Astrocyte of the spinal cord (primary cell): Measurements from ENCODE around the gene CAVIN2.

ENCODE experiments used
- DNase-seq: peaks from one replicate; pipeline ENCODE4 v3.0.0; 2011; ENCODE audit warnings: low read depth, low spot score
- H3K4me3 ChIP-seq: 2 replicates; pipeline ENCODE4 v1.5.1; 2011; ENCODE audit warnings: low read depth, mild to moderate bottlenecking, low read length, moderate library complexity
- in situ Hi-C: cut with HindIII; loops from 2 replicates; pipeline ENCODE4 v1.10.0; 2017; ENCODE audit warnings: low sequenced_read_pairs
- TF ChIP-seq, protein P1 (sequence below): IDR thresholded peaks from 2 replicates; pipeline ENCODE4 v1.5.1; 2012; ENCODE audit warnings: low read depth, mild to moderate bottlenecking, low read length, inconsistent platforms

Gene CAVIN2, protein sequence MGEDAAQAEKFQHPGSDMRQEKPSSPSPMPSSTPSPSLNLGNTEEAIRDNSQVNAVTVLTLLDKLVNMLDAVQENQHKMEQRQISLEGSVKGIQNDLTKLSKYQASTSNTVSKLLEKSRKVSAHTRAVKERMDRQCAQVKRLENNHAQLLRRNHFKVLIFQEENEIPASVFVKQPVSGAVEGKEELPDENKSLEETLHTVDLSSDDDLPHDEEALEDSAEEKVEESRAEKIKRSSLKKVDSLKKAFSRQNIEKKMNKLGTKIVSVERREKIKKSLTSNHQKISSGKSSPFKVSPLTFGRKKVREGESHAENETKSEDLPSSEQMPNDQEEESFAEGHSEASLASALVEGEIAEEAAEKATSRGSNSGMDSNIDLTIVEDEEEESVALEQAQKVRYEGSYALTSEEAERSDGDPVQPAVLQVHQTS

DNA sequence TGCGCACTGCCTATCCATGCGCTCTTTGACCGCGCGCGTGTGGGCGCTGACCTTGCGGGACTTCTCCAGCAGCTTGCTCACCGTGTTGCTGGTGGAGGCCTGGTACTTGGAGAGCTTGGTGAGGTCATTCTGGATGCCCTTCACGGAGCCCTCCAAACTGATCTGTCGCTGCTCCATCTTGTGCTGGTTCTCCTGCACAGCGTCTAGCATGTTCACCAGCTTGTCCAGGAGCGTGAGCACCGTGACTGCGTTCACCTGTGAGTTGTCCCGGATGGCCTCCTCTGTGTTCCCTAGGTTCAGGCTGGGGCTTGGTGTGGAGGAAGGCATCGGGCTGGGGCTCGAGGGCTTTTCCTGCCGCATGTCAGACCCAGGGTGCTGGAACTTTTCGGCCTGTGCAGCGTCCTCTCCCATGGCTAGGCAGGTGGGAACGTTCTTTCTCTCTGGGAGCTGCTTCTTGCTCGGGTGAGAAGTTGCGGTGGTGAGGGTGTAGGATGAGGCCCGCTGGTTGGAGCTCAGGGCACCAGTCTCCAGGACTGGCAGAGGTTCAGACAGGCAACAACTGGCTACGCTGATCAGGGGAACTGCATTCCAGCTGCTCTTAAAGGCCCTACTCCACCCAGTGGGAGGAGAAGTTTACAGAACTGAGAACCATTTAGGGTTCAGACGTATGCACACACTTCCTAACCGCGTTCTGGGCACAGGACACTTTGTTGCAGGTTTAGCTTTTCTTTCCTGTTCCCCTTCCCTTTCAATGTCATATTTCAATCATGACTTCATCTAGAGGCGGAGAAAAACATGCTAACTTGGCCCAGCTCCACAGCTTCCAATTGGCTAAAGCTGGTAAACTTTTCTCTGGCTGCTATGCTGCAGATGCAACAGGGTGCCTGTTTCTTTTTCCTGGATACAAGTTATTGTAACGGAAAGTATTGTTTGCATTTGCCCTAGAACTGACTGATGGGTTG lies at the start of gene CAVIN2:
CAVIN2 (minus strand) TSS at position 574 of the 962 bp plus-strand sequence; CDS start at position 411, 163 bp downstream.
- peak; percentile 91 for DNase-seq
- in situ Hi-C loops: no loop called here
- peak within 1 kb of the TSS; percentile 48 for H3K4me3 ChIP-seq
- TF ChIP-seq, protein P1, sequence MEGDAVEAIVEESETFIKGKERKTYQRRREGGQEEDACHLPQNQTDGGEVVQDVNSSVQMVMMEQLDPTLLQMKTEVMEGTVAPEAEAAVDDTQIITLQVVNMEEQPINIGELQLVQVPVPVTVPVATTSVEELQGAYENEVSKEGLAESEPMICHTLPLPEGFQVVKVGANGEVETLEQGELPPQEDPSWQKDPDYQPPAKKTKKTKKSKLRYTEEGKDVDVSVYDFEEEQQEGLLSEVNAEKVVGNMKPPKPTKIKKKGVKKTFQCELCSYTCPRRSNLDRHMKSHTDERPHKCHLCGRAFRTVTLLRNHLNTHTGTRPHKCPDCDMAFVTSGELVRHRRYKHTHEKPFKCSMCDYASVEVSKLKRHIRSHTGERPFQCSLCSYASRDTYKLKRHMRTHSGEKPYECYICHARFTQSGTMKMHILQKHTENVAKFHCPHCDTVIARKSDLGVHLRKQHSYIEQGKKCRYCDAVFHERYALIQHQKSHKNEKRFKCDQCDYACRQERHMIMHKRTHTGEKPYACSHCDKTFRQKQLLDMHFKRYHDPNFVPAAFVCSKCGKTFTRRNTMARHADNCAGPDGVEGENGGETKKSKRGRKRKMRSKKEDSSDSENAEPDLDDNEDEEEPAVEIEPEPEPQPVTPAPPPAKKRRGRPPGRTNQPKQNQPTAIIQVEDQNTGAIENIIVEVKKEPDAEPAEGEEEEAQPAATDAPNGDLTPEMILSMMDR: no peak

DNA sequence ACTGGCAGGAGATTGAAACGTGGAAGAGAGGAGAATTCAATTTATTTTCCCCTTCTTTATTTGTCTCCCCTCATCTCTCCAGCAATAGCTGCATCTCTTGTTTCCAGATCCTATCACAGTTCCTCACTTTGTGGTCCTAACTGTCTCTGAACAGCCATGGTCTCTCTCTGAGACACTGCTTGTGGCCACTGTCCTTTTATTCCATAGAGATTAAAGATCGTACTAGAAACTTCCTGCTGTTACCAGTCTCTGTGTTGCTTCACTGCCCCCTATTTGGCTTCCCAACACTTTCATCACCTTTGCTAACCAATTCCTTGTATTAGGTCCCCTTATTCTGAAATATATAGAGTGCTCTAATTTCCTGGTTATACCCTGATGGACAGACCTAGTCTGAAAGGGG lies 48.9 kb upstream of the CAVIN2 start:
- no peak overlapping the region for H3K4me3 ChIP-seq
- in situ Hi-C loops: no loop called here
- no peak for DNase-seq
- TF ChIP-seq, protein P1: no peak

DNA sequence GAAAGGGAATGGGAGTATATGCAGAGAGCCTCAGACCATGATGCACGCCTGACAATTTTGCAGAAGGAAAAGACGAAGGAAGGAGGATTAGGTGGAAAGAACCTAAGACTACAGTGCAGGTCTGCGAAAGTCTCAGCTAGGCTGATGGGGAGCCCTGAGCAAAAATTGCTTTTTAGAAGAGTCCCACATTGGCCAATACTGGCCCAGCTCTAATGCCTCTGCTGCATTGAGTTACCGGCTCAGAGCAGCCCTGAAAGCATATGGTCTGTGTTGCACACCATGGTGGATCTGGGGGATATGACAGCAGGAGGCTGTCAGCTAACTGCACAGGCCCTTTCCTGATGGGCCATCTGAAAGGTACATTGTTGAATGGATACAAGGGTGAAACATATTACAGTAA lies 48.3 kb upstream of the CAVIN2 start:
- DNase-seq: no peak
- in situ Hi-C loops: no loop called here
- TF ChIP-seq, protein P1: no peak
- no peak overlapping the region for H3K4me3 ChIP-seq

DNA sequence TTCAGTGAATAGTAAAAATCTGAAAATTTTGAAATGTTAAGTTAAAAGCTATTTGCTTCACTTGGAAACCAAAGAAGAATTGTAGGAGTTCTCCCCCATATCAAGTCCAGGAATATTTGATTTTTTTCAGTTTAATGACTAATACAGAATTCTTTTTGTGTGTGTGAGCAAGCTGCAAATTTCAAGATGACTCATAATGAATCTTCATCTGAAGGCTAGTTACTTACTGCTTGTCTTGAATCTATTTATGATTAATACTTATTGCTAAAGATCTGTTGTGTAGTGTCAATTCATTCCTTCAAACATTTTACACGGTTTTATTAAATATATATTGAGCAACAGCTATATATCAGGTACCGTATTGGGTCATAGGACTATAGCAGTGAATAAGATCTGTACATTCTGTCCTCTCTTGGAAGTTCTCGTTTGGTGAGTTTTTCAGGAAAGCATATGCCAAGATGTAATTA lies 47.8 kb upstream of the CAVIN2 start:
- TF ChIP-seq, protein P1: no peak
- H3K4me3 ChIP-seq: no peak overlapping the region
- peak; percentile 78 for DNase-seq
- in situ Hi-C loops: no loop called here

DNA sequence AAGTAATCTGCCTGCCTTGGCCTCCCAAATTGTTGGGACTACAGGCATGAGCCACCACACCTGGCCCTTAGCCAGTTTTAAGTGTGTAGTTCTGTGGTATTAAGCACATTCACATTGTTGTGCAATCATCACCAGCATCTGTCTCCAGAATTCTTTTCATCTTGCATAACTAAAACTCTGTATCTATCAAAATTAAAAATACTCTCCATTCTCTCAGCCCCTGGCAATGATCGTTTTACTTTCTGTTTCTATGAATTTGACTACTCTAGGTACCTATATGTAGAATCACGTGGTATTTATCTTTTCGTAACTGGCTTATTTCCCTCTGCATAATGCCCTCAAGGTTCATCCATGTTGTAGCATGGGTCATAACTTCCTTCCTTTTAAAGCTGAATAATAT lies 45.5 kb upstream of the CAVIN2 start:
- TF ChIP-seq, protein P1: no peak
- H3K4me3 ChIP-seq: no peak overlapping the region
- peak; percentile 53 for DNase-seq
- in situ Hi-C loops: no loop called here

DNA sequence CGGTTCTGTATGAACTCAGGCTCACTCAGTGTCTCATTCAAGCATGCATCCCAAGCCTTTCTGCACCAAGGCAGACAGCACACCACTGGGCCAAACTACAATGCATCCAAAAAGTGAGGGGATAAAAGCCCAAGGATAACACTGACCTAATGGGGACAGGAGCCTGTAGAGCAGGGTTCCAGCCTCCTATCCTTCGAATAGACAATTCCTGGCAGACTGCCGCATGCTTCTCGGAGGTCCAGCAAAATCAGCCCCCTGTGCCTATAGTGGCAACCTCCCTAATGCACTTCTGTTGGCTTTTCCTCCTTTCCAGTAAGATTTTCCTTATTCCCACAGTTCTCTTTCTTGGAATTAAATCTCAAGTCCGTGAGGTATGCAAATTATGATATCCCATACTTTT lies 44.8 kb upstream of the CAVIN2 start:
- DNase-seq: no peak
- TF ChIP-seq, protein P1: no peak
- no peak overlapping the region for H3K4me3 ChIP-seq
- in situ Hi-C loops: no loop called here
